ENCODE results near the gene ST6GALNAC2.

Gene ST6GALNAC2

DNA sequence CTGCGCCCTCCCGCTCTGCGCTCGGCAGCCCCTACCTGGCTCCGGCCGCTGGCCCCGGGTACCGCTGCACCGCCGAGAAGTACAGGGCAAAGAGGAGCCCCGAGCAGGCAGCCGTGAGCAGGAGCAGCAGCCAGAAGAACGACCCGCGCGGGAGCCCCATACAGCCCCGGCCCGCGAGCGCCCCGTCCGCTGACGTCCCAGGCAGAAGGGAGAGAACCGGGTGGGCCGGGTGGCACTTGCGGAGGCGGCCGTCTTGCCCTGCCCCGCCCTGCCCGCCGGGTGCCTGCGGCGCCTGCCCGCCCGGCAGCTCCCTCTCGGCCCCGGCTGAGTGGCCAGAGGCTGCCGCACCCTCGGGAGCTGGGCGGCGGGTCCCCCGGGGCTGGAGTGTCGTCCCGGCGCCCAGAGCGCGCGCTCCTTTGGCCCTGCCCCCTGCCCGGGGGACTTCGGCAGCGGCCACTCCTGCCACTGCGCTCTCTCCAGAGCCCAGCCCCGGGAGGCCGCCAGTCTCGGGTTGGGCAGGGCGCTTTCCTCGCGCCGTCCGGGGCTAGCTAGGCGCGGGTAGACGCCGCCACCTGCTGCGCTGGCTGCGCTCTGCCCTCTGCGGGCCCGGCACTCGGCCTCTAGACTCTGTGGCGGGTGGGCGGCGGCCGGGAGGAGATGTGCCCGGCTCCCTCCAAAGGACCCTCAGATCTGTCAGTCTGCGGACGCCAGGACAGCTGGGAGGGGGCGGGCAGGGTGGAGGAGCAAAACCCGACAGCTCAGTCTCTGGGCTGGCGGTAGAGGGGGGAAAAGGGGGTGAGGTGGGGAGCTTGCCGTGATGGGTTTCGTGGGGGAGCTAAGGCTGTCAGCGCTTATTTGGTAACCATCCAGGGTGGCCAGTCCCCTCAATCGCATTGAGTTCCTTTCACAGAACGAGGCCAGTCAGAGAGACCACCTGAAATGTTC is at the start of gene ST6GALNAC2:
ST6GALNAC2 (minus strand) TSS at position 212 of the 945 bp plus-strand sequence; CDS start at position 160, 52 bp downstream.
- Histone ChIP-seq H3K27me3 (ENCODE audit: insufficient read depth, low read length) (peaks cover 62% of the 10 kb centered on the region), H3K4me1 (ENCODE audit: insufficient read depth, low read length) (peaks cover 11% of the 10 kb centered on the region), H3K36me3 (ENCODE audit: insufficient read depth, low read length) (no peaks in the 10 kb centered on the region), H3K4me3 (ENCODE audit: low read length) (peak within 1 kb of the TSS; percentile 7), H3K9me3 (ENCODE audit: low read length) (no peaks in the 10 kb centered on the region), H2AFZ (ENCODE audit: low read depth, low read length) (peak within 1 kb of the TSS; percentile 80)

DNA sequence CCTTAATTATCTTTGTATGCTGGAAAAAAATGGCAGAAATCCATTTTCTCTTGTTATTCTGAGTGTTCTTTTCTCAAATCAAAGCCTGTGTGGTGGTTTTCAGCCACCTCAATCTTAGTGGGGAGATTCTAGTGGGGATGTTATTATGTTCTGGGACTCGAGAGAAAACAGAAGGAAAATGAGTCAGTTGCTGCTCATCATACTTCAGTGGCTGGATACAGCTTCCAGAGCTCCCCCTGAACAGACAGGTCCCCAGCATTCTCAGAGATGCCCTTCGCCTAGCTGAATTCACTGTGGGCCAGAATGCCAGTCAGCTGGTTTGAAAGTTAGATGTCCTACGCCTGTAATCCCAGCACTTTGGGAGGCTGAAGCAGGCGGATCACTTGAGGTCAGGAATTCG is 49.4 kb upstream of the ST6GALNAC2 start:
- no peaks in the 10 kb centered on the region for H3K9me3 ChIP-seq (ENCODE audit: low read length)
- H2AFZ ChIP-seq (ENCODE audit: low read depth, low read length), result no peak overlapping the region
- no peak overlapping the region for H3K4me3 ChIP-seq (ENCODE audit: low read length)
- H3K4me1 ChIP-seq (ENCODE audit: insufficient read depth, low read length), result peaks cover 32% of the 10 kb centered on the region
- no peaks in the 10 kb centered on the region for H3K36me3 ChIP-seq (ENCODE audit: insufficient read depth, low read length)
- H3K27me3 ChIP-seq (ENCODE audit: insufficient read depth, low read length), result no peaks in the 10 kb centered on the region

DNA sequence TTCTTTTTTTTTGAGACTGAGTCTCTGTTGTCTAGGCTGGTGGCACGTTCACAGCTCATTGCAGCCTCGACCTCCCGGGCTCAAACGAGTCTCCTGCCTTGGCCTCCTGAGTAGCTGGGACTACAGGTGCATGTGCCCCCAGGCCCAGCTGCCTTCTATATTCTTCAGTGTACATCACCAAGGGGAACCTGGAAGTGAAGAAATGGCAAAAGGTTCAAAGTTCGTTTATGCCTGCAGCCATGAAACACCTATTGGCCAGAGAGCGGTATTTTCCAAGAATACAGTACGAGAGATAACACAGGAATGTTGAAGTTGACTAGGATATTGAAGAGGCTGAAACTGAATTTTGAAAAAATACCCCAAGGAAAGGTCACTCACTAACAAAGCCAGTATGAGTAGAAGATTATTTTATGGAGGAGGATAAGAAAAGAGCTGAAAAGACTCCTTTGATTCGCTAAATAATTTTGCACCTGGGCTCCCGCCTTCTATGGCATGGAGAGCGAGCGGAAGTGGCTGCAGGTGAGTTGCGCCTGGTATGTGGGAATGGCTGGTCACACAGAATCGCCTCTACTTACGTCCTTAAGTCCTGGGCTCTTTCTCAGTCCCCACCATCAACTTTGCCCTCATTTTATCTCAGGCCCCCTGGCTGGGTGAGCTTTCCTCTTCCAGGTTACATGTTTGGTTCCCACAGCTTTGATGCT is 48.1 kb upstream of the ST6GALNAC2 start:
- Histone ChIP-seq H3K27me3 (ENCODE audit: insufficient read depth, low read length) (no peaks in the 10 kb centered on the region), H2AFZ (ENCODE audit: low read depth, low read length) (no peak overlapping the region), H3K4me3 (ENCODE audit: low read length) (no peak overlapping the region), H3K4me1 (ENCODE audit: insufficient read depth, low read length) (peaks cover 42% of the 10 kb centered on the region), H3K9me3 (ENCODE audit: low read length) (no peaks in the 10 kb centered on the region), H3K36me3 (ENCODE audit: insufficient read depth, low read length) (no peaks in the 10 kb centered on the region)

DNA sequence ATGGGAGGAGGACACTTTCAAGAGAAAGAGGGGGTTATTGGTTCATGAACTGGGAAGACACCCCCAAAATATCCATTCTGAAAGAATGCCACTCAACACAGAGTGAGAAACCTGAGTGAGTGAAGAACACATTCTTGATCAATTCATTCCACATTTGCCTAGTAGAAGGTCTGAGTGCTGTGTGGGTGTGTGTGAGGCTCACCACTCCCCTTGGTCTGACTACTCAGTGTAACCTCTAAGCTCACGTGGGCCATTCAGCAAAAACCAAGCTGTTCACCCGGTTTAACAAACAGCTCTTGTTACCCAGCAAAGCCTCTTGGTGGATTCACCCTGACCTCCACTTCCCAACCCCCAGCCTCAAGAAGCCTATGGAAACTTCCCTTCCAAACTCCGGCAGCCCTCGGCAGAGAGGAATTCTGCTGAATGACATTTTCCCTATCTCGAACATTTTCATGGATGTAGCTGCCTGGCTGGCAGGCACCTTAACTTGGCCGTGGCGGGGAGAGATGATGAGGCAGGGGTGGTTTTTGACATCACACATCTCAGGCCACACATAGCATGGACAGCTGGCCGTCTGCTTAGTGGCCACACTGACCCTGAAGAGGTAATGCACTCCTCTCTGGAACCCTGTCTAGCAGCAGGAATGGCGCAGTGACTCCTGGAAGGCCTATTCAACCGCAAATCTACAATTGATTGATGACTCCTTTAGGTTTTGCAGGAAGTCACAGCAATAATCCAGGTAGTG is 46.3 kb upstream of the ST6GALNAC2 start:
- Histone ChIP-seq H2AFZ (ENCODE audit: low read depth, low read length) (no peak overlapping the region), H3K4me1 (ENCODE audit: insufficient read depth, low read length) (peaks cover 31% of the 10 kb centered on the region), H3K9me3 (ENCODE audit: low read length) (no peaks in the 10 kb centered on the region), H3K36me3 (ENCODE audit: insufficient read depth, low read length) (no peaks in the 10 kb centered on the region), H3K27me3 (ENCODE audit: insufficient read depth, low read length) (no peaks in the 10 kb centered on the region), H3K4me3 (ENCODE audit: low read length) (no peak overlapping the region)

DNA sequence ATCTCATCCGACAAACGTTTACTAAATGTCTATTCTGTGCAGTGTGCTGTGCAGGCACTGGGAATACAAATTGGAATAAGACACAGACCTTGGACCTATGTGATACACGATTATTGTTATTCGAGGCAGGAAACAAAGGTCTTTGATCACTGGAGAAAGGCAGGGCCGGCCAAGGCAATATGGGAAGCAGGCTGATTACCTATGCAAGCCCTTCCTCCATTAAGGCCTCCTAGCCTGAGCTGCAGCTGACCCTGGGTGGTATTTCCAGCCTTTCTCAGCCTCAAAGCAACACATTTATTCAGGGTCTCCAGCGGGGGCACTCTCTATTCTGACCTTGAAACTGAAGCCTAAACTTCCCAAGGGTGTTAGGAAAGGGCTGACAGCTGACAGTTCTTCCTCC is 44.5 kb upstream of the ST6GALNAC2 start:
- Histone ChIP-seq H3K9me3 (ENCODE audit: low read length) (no peaks in the 10 kb centered on the region), H3K4me1 (ENCODE audit: insufficient read depth, low read length) (peaks cover 25% of the 10 kb centered on the region), H3K4me3 (ENCODE audit: low read length) (no peak overlapping the region), H2AFZ (ENCODE audit: low read depth, low read length) (no peak overlapping the region), H3K36me3 (ENCODE audit: insufficient read depth, low read length) (no peaks in the 10 kb centered on the region), H3K27me3 (ENCODE audit: insufficient read depth, low read length) (no peaks in the 10 kb centered on the region)

DNA sequence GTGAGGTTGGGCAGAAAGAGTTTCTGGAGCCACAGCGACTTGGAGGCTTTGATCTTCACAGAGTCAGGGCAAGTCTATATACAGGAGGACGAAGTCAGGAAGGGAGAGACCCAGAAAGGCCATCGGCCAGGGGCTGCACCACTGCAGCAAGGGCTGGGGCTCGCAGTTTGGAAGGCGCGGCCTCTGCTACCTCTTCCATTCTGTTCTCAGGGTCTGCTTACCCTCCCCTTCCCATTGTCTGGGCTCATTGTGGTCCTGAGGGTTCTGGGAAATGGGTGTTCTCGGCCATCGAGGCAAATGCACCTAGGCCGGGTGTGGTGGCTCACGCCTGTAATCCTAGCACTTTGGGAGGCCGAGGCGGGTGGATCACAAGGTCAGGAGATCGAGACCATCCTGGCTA is 41.9 kb upstream of the ST6GALNAC2 start:
- Histone ChIP-seq H2AFZ (ENCODE audit: low read depth, low read length) (no peak overlapping the region), H3K27me3 (ENCODE audit: insufficient read depth, low read length) (no peaks in the 10 kb centered on the region), H3K4me3 (ENCODE audit: low read length) (no peak overlapping the region), H3K36me3 (ENCODE audit: insufficient read depth, low read length) (no peaks in the 10 kb centered on the region), H3K9me3 (ENCODE audit: low read length) (no peaks in the 10 kb centered on the region), H3K4me1 (ENCODE audit: insufficient read depth, low read length) (peaks cover 25% of the 10 kb centered on the region)

DNA sequence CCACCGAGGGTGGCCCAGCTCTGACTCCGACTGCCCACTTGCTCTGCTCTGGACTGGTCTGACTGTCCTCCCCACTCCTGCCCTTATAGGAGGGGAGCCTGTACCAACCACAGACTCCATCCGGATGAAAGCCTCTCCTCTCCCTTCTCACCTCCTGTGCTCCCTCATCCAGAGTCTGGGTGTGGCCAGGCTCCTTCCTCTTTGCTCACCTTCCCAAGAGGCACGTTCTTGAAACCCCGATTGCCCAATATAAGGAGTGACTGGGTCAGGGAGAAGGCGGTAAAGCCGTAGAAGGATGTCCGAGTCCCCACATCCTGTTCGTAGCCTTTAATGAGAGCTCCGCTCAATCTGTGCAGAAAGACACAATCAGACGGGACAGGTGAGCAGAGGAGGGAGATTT is 40.8 kb upstream of the ST6GALNAC2 start:
- Histone ChIP-seq H3K27me3 (ENCODE audit: insufficient read depth, low read length) (no peaks in the 10 kb centered on the region), H3K4me3 (ENCODE audit: low read length) (no peak overlapping the region), H3K4me1 (ENCODE audit: insufficient read depth, low read length) (peaks cover 19% of the 10 kb centered on the region), H2AFZ (ENCODE audit: low read depth, low read length) (no peak overlapping the region), H3K9me3 (ENCODE audit: low read length) (no peaks in the 10 kb centered on the region), H3K36me3 (ENCODE audit: insufficient read depth, low read length) (no peaks in the 10 kb centered on the region)

DNA sequence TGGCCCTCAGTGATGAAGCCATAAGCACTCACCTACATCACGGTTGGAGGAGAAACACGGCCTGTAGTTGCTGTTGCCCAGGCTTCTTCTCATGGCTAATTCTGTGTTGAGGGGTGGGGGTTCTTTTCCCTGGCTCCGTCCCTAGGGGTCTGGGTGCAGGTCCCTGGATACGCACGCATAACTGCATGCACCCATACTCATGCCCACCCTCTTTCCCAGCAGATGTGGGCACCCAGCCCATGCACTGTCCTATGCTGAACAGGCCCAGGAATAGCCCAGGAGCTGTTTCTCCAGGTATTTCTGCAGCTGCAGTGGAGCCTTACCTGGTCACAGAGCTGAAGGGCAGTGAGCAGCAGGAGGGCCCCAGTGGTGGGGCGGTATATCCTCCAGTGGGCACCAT is 39.8 kb upstream of the ST6GALNAC2 start:
- Histone ChIP-seq H3K4me1 (ENCODE audit: insufficient read depth, low read length) (peaks cover 14% of the 10 kb centered on the region), H3K4me3 (ENCODE audit: low read length) (no peak overlapping the region), H3K9me3 (ENCODE audit: low read length) (no peaks in the 10 kb centered on the region), H3K36me3 (ENCODE audit: insufficient read depth, low read length) (no peaks in the 10 kb centered on the region), H2AFZ (ENCODE audit: low read depth, low read length) (no peak overlapping the region), H3K27me3 (ENCODE audit: insufficient read depth, low read length) (no peaks in the 10 kb centered on the region)

DNA sequence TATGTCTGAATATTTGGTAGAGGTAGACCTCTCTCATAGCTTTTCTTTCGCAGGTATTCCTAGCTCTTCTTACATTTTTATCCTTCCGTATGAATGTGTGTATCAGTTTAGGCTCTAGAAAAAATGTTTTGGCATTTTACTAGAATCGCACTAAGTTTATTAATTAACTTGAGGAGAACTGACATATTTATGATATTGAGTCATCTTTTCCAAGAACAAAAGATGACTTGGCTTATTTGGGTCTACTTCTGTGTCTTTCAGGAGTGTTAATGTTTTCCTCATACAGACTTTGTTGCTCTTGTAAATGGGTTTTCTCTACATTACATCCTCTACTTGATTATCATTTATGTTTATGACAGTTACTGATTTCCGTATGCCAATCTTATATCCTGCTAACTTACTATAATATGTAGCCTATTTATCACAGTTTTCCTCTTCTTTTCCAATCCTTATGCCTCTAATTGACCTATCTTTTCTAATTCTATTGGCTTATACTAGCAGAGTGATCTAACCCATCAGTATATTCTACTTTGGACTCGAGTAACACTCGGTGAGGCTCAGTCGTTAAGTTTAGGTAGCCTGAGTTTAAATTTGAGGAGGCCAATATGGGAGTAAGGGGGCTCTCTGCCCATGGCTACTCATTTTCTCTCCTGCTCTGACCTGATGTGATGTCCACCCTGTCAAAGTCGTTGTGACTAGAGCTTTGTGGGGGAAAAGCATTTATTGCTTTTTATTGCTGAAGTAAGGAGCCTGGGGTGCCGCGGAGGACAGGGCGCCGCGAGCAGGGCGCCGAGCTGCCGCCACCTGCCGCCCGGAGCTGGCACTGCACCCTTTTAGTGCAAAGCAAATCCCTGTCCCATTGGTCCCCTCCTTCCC is 37.8 kb upstream of the ST6GALNAC2 start:
- Histone ChIP-seq H3K9me3 (ENCODE audit: low read length) (no peaks in the 10 kb centered on the region), H3K36me3 (ENCODE audit: insufficient read depth, low read length) (no peaks in the 10 kb centered on the region), H3K4me1 (ENCODE audit: insufficient read depth, low read length) (no peaks in the 10 kb centered on the region), H2AFZ (ENCODE audit: low read depth, low read length) (peak overlapping the region; percentile 74), H3K27me3 (ENCODE audit: insufficient read depth, low read length) (no peaks in the 10 kb centered on the region), H3K4me3 (ENCODE audit: low read length) (no peak overlapping the region)

DNA sequence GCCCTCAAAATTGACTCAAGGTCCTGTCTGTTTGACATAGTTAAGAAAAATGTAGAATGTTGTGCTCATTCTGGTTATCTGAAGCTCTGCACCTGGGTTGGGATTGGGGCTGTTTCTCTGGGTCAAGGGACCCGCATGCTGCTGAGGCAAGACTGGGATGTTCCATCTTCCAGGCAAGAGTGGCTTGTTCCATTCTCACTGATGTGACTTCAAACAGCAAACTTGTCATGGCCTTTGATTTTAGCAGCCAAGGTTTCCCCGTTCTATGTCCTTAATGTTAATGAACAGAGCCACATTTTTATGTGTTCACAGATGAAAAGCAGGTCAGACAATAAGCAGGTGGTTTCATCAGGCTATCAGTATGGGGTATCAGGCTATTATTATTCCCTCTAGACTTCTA is 32.2 kb upstream of the ST6GALNAC2 start:
- H3K36me3 ChIP-seq (ENCODE audit: insufficient read depth, low read length), result no peaks in the 10 kb centered on the region

DNA sequence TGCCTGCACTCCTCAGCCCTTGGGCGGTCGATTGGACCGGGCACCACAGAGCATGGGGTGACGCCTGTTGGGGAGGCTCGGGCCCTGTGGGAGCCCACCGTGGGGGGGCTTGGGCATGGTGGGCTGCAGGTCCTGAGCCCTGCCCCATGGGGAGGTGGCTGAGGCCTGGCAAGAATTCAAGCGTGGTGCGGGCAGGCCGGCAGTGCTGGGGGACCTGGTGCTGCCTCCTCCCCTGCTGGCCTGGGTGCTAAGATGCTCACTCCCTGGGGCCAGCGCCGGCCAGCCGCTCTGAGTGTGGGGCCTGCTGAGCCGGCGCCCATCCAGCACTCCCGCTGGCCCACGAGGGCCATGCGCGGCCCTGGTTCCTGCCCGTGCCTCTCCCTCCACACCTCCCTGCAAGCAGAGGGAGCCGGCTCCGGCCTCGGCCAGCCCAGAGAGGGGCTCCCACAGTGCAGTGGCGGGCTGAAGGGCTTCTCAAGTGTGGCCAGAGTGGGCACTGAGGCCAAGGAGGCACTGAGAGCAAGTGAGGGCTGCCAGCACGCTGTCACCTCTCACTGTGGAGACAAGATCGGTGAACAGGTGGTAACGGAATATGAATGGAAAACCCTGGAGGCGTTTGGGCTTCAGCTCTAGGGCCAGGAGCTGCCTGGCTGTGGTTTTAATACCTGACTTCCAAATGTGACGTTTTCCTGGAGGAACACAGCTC is 29.4 kb upstream of the ST6GALNAC2 start:
- H2AFZ ChIP-seq (ENCODE audit: low read depth, low read length), result no peak overlapping the region
- no peaks in the 10 kb centered on the region for H3K27me3 ChIP-seq (ENCODE audit: insufficient read depth, low read length)
- no peak overlapping the region for H3K4me3 ChIP-seq (ENCODE audit: low read length)
- H3K36me3 ChIP-seq (ENCODE audit: insufficient read depth, low read length), result no peaks in the 10 kb centered on the region
- peaks cover 1% of the 10 kb centered on the region for H3K9me3 ChIP-seq (ENCODE audit: low read length)
- H3K4me1 ChIP-seq (ENCODE audit: insufficient read depth, low read length), result peaks cover 13% of the 10 kb centered on the region

More for the DNA sequence above, 32.2 kb upstream of the ST6GALNAC2 start:
- Histone ChIP-seq H3K4me3 (ENCODE audit: low read length) (no peak overlapping the region), H2AFZ (ENCODE audit: low read depth, low read length) (no peak overlapping the region), H3K27me3 (ENCODE audit: insufficient read depth, low read length) (no peaks in the 10 kb centered on the region), H3K9me3 (ENCODE audit: low read length) (peaks cover 1% of the 10 kb centered on the region), H3K4me1 (ENCODE audit: insufficient read depth, low read length) (no peaks in the 10 kb centered on the region)
